Epithelial cell of esophagus (primary cell): ENCODE data around the gene TIE1.
"Not testable (repeated sequence)": the region's sequence is repeated elsewhere in the genome, so short reads cannot be mapped to it uniquely, and the experiment has no call there.

Source experiments
- DNase-seq: peaks from one replicate; pipeline ENCODE4 v3.0.0; 2010; ENCODE audit warnings: low read depth
- H3K4me3 ChIP-seq: 2 replicates; pipeline ENCODE4 v1.5.1; 2011; ENCODE audit warnings: mild to moderate bottlenecking, low read length, control low read depth
- TF ChIP-seq, protein P1 (sequence below): IDR thresholded peaks from 2 replicates; pipeline ENCODE4 v1.5.1; 2011; ENCODE audit warnings: low read depth, mild to moderate bottlenecking, low read length, control low read depth, inconsistent platforms; ENCODE audit not compliant: insufficient read depth; ENCODE audit errors: missing control alignments

The TIE1 gene

DNA sequence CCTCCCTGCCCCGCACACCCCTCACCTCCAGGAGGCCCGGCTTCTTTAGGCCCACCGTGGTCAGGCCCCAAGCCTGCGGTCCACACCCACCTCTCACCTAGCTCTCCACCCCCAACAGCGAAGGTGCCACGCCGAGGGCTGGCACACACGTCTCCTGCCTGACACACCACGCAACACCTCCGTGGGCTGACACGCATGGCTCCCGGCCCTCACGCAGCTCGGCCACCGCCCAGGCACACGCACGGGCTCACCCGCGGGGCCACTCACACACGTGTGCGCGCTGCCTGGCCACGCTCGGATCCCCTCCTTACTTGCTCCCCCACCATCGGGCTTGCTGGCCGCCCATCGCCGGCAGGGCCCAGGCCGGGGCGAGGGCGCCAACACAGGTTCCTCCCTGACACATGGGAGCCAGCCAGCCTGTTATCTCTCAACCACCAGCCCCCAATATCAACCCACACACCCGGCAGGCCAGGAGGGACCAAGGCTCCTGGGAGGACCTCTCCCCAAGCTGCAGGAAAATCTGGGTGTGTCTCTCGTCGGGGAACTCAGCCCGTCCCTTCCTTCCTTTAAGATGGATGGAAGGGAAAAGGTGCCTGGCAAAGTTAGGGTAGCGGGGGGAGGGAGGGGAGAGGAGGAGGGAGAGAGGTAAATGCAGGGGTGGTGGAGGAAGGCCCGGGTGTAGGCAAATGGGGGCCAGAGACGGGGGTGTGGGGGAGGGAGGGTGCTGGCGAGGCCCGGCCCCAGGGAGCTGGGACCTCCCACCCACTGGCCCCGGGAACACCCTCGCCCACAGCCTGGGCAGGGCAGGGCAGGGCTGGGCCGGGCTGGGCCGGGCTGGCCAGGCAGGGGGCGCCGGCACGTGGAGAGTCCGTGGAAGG lies 66.5 kb downstream of the TIE1 start:
- H3K4me3 ChIP-seq = peak overlapping the region; percentile 75
- peak; percentile 72 for DNase-seq
- TF ChIP-seq, protein P1, sequence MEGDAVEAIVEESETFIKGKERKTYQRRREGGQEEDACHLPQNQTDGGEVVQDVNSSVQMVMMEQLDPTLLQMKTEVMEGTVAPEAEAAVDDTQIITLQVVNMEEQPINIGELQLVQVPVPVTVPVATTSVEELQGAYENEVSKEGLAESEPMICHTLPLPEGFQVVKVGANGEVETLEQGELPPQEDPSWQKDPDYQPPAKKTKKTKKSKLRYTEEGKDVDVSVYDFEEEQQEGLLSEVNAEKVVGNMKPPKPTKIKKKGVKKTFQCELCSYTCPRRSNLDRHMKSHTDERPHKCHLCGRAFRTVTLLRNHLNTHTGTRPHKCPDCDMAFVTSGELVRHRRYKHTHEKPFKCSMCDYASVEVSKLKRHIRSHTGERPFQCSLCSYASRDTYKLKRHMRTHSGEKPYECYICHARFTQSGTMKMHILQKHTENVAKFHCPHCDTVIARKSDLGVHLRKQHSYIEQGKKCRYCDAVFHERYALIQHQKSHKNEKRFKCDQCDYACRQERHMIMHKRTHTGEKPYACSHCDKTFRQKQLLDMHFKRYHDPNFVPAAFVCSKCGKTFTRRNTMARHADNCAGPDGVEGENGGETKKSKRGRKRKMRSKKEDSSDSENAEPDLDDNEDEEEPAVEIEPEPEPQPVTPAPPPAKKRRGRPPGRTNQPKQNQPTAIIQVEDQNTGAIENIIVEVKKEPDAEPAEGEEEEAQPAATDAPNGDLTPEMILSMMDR = no peak

DNA sequence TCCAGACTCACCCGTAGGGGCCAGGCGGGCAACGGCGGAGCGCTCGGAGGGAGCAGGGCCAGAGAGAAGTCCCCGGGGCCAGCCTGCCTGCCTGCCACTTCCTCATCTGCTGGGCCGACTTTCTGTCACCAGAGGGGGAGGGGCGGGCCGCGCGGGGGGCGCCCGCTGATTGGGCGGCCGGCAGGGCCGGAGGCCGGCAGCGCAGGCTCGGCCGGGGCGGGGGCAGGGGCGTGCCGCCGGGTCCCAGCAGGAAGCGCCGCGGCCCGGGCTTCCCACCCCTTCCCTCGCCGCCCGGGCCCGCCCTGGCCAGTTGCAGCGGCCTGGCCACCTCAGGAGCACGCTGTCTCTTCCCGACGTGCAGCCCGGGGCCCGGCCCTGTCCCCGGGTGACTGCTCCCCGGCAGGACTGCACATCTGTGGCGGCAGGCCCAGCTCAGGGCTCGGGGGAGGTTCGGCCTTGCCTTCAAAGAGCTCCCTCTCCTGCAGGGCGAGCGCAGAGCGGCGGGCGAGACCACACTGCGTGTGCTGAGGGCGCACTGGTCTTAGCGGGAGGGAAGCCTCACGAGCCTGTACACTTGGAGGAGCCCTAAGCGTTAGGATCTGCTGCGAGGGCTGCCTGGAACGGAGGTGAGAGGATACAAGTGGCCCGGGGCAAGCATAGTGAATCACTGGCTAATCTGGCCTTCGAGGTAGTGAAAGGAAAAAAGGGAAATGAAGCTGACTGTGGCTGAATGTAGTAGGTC lies 67.3 kb downstream of the TIE1 start, which contains the start of gene ELOVL1:
ELOVL1 (minus strand) TSS at position 108 of the 742 bp plus-strand sequence. CDS start 2,402 bp downstream, outside the sequence.
- peak within 1 kb of the TSS; percentile 75 for H3K4me3 ChIP-seq
- peak; percentile 92 for DNase-seq
- TF ChIP-seq, protein P1 = peak; percentile 23

DNA sequence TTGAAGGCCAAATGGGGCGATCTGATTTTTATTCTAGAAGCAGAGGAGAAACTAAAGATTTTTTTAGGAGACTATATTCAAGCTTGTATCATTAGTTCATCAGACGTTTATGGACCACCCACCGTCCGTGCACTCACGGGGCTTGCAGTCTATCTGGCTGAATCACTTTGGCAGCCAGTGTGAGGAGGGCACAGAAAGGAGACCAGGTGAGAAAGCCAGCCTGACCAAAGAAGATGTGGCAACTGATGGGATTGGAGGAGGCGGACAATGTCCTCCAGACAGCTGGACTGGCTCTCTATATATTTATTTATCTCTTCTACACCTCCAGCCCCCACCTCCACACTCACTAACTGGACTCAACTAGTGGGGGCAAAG lies 67.9 kb downstream of the TIE1 start:
- no peak for DNase-seq
- H3K4me3 ChIP-seq = peak overlapping the region; percentile 48
- TF ChIP-seq, protein P1 = no peak

DNA sequence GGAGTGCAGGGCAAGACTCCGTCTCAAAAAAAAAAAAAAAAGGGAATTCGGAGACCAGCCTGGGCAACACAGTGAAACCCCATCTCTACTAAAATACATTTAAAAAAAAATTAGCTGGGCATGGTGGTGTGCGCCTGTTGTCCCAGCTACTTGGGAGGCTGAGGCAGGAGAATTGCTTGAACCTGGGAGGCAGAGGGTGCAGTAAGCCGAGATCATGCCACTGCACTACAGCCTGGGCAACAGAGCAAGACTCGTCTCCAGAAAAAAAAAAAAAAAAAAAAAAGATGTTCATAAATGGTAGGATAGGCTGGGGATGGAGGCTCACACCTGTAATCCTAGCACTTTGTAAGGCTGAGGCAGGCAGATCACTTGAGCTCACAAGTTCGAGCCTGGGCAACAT lies 69.0 kb downstream of the TIE1 start:
- not testable (repeated sequence) for DNase-seq, H3K4me3 ChIP-seq

DNA sequence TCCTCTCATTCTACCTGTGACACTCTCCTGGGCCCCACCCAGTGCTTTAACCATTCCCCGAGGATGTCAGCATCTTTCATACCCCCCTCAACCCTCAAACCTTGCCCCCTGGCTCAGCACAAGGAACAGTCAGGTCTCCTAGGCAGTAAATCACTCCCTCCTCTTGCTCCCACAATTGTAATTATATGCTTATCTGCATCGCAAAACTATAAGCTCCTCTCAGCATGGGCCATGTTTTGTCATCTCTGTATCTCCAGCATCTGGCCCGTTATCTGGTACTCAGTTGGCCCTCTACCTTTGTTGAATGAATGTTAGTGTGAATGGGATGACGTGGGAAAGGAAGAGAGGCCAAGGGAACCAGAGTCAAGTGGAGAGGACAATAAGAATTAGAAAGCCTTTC lies 69.8 kb downstream of the TIE1 start:
- no peak for DNase-seq
- TF ChIP-seq, protein P1 = no peak
- H3K4me3 ChIP-seq = no peak overlapping the region

DNA sequence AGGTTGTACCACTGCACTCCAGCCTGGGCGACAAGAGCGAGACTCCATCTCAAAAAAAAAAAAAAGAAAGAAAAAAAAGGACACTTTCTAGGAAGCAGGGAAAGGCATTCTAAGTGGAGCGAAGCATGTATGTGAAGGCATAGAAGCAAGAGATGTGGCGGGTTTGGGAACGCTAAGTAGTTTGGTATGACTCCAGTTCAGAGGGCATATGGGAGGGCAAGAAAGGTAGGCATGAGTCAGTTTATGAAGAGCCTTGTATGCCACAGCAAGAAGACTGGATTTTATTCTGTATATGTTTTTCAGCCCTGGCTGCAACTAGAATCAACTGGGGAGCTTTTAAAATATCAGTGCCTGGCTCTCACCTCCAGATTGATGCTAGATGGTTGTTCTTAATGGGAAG lies 71.4 kb downstream of the TIE1 start:
- DNase-seq = no peak
- TF ChIP-seq, protein P1 = no peak
- no peak overlapping the region for H3K4me3 ChIP-seq
